GM21515 (cell line): ENCODE data around the gene MYCBP.
A peak's percentile ranks its signal among the peaks of the same experiment; 100 is the strongest.
"Not testable (repeated sequence)": the region's sequence is repeated elsewhere in the genome, so short reads cannot be mapped to it uniquely, and the experiment has no call there.

Experiments used
- ATAC-seq: cut with Tn5 transposase; IDR thresholded peaks from one replicate; pipeline ENCODE4 v1.9.1; 2021; ENCODE audit not compliant: unreplicated experiment

Gene MYCBP

GRCh38 chr1:38873027-38873969, at the start of gene MYCBP:
Gene MYCBP, minus strand, starts transcription at chr1:38873348. Its CDS starts 43 bp downstream, at chr1:38873305.
- ATAC-seq: peak; percentile 94

DNA sequence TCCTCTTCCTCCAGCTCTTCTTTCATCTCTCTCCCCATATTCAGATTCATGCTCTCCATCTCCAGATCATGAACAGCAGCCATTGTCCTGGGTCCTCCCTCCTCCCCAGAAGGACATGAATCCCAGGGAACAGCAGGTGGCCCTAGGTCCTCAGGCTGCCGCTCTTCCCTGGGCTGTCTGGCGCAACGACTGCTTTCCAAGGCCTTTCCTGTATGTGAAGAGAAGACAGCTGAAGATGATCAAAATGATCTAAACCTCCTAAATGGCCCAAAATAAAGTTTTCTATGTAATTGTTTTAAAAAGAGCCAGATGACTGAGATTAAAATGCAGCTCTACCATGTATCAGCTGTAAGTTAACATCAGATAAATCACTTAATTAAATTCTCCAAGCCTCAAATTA, 46.0 kb upstream of the MYCBP start:
- ATAC-seq: no peak

DNA sequence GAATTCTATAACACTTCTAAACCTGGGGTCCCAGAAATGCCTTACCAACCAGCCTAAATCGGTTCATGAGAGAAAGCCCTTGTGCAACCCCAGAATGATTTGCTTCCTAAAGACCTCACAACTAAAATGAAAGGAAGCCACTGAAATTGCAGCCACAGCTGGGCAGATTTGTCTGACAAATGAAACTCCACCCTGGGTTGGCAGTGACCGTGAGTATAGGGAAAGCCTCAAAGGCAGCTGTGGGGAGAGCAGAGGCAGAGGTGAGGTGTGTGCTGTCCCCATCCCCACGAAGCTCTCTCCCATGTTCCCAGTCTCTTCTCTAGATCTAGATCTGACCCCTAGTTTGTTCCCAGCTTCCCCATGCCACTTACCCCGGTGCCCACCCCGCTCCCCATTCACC, 45.4 kb upstream of the MYCBP start:
- ATAC-seq: no peak

- ATAC-seq: no peak
Measured at GRCh38 chr1:38917772-38918171, 44.6 kb upstream of the MYCBP start.

GRCh38 chr1:38917337-38917736, 44.2 kb upstream of the MYCBP start:
- no peak for ATAC-seq

GRCh38 chr1:38915352-38915948, 42.3 kb upstream of the MYCBP start:
- no peak for ATAC-seq

- ATAC-seq: not testable (repeated sequence)
Measured at GRCh38 chr1:38914908-38915307, 41.8 kb upstream of the MYCBP start.

- ATAC-seq: no peak
Measured at GRCh38 chr1:38908821-38909220, 35.7 kb upstream of the MYCBP start.

DNA sequence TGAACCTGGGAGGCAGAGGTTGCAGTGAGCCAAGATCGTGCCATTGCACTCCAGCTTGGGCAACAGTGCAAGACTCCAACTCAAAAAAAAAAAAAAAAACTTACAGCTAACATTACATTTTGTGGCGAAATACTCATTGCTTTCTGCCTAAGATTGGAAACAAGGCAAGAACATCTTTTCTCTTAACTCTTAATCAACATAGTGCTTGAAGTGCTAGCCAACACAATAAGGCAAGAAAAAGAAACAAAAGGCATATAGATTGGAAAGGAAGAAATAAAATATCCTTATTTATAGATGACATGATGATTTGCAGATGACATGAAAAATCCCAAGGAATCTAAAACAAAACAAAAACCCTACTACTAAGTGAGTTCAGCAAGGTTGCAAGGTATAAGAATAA, 32.8 kb upstream of the MYCBP start:
- no peak for ATAC-seq

GRCh38 chr1:38899560-38899959, 26.4 kb upstream of the MYCBP start:
- no peak for ATAC-seq

- ATAC-seq: no peak
Measured at GRCh38 chr1:38898653-38899230, 25.6 kb upstream of the MYCBP start.

DNA sequence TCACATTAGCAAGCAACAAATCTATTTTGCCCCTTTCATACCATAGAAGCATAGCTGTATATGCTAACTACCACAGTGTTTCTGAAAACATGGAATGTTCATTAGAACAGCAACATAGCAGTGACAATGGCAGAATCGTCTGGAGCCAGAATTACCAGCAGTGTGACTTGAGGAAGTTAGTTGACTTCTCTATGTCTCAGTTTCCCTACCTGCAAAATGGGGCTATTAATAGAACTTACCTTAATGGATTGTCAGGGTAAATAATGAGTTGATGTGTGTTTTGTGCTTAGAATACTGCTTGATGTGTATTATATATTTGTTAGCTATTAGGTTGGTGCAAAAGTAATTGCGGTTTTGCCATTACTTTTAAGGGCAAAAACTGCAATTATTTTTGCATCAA, 23.0 kb upstream of the MYCBP start:
- no peak for ATAC-seq

DNA sequence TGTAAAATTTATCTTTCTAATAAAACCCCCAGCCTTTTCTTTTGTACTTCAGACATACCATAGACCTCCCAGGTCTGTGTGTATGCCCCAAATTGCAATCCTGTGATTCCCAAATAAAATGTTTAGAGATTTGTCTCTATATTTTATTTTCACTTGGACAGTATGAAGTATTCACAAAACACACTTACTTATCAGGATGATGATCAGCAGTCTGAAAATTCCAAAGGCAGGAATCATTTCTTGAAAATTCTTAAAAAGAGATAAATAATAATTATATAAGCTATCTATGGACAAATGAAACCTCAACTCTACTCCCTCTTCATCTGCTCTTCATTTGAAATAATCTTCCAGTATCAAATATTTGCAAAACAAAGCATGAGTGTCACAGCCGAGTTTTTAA, 19.8 kb upstream of the MYCBP start:
- ATAC-seq: no peak

DNA sequence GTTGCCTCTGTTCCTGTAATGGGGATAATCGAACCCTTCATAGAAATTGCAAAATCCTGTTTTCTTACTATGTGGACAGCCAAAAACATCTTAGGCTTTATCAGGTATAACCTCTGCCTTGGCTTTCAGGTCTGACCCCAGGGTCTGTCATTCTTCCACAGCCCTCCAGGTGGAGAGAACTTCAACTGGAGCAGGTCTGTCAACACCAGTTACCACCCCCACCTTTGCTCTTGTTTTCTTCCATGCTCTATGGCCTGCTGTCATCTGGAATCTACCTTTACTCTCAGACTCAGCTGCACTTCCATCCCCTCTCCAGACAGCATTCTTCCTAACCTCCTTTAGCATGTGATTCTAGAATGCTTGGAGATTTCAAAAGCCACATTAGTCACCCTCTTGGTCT, 18.6 kb upstream of the MYCBP start:
- ATAC-seq: no peak

DNA sequence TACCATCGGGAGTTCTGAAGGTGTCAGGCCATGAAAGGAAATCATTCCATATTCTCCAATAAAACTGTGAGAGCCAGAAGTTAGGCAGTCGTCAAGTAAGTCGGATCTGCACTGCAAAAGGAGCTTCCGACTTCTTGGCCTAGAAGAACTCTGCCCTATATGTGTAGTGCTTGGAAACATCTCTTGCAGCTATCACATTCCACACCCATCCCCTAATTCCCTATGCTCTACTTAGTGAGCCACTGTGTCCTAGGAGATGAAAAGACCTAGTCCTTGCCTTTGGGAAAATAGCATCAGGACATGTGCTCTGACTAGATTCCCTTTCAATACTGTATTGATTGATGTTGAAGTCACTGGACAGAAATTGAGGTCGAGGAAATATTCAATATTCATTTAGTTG, 16.4 kb upstream of the MYCBP start:
- ATAC-seq: no peak

DNA sequence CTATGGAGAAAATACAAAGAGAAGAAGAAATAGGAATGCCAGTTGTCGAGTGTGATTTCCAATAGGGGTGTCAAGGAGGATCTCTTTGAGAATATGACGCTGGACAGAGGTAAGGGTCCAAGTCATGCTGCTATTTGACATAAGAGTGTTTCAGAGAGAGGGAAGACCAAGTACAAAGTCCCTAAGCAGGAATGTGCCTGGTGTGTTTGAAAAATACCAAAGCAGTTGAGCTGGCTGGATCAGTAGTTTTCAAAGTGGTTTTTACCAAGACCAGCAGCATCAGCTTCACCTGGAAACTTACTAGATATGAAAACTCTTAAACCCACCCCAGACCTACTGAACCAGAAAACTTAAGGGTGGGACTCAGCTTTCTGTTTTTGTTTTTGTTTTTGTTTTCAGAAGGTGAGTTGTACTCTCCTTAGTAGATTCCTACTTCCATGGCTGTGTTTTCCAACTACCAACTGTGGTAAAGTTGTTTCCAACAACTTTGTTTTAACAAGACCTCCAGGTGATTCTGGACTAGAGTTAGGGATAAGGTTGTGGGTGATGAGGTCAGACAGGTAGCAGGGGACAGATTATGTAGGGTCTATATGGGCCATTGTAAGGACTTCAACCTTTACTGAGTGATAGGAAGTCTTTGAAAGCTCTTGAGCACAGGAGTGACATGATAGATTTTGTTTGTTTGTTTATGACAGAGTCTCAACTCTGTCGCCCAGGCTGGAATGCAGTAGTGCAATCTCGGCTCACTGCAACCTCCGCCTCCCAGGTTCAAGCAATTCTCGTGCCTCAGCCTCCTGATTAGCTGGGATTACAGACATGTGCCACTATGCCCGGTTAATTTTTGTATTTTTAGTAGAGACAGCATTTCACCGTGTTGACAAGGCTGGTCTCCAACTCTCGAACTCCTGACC, 15.5 kb upstream of the MYCBP start:
- no peak for ATAC-seq

DNA sequence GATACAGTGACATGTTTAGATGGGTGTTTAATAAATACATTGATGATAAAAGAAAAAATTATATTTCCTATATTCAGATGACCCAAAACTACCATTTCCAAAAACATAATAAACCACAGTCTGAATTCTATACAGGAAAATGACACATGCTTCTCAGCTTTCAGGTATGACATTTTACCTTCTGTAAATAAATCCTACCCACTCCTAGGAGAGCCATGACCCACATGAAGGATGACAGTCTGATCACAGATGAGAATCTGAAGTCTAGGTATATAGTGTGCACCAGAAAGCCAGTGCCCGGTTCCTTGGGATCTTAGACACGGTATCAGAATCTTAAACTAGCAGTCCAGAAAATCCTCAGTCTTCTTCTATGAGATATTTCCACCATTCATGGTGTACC, 11.9 kb upstream of the MYCBP start:
- ATAC-seq: no peak

- ATAC-seq: no peak
Measured at GRCh38 chr1:38881487-38881886, 8.3 kb upstream of the MYCBP start, which contains the start of gene GJA9. Gene GJA9, minus strand, starts transcription at chr1:38881587. Its CDS starts 5,489 bp downstream, at chr1:38876098.

GRCh38 chr1:38875811-38876210, 2.7 kb upstream of the MYCBP start:
- ATAC-seq: no peak

DNA sequence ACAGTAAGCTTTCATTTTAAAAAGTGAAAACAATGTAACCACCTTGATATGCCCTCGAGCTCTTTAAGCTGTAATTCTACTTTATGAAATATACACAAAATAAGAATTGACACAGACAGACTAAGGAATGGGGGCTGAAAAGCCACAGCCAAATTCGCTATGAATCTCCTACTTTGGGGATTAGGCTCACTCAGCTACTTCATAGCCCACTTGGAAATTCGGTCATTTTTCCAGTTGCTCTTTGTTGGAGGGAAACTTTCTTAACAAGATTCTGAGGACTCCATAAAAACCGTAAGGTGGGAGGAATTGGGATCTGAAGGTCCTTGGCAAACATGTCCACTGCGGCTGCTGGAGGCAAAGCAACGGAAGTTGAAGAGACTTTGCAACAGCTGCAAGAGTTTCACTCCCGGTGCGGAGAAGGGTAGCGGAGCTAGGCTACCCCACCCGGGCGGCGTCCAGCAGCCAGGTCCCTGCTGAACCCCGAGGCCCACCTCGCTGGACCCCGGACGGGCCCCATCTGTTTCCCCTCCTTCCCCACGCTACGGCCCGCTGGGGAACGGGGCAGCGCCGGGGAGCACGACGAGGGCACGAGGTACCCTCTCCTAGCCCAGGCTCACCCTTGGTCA, 634 bp downstream of the MYCBP start:
- peak; percentile 20 for ATAC-seq
